Bone marrow (tissue), 2 donors: ENCODE data around the gene ATP2B1.

ENCODE experiments used
- DNase-seq, 2 donors: peaks; one replicate each; lab custom pipeline; 2025; lab: John Stamatoyannopoulos, UW

ATP2B1 gene

GRCh38 chr12:89692439-89692838 is 16.2 kb downstream of the ATP2B1 start:
- DNase-seq: no peak

- DNase-seq: no peak
These were observed 17.0 kb downstream of the ATP2B1 start for GRCh38 chr12:89691659-89692058.

- no peak for DNase-seq
These were observed 17.7 kb downstream of the ATP2B1 start for GRCh38 chr12:89690925-89691324.

- no peak for DNase-seq
These were observed 19.3 kb downstream of the ATP2B1 start for GRCh38 chr12:89689306-89689705.

GRCh38 chr12:89686311-89686710 is 22.3 kb downstream of the ATP2B1 start:
- DNase-seq: no peak

GRCh38 chr12:89685363-89685972 is 23.2 kb downstream of the ATP2B1 start:
- no peak for DNase-seq

- no peak for DNase-seq
These were observed 24.5 kb downstream of the ATP2B1 start for GRCh38 chr12:89684136-89684535.

GRCh38 chr12:89682284-89682683 is 26.4 kb downstream of the ATP2B1 start:
- no peak for DNase-seq

- DNase-seq: no peak
These were observed 28.2 kb downstream of the ATP2B1 start for GRCh38 chr12:89680409-89680808.

GRCh38 chr12:89679631-89680030 is 29.0 kb downstream of the ATP2B1 start:
- no peak for DNase-seq

GRCh38 chr12:89678225-89678624 is 30.4 kb downstream of the ATP2B1 start:
- no peak for DNase-seq

- DNase-seq: no peak
These were observed 31.7 kb downstream of the ATP2B1 start for GRCh38 chr12:89676930-89677329.

GRCh38 chr12:89674326-89674942 is 34.2 kb downstream of the ATP2B1 start:
- DNase-seq: no peak

- DNase-seq: no peak
These were observed 35.0 kb downstream of the ATP2B1 start for GRCh38 chr12:89673603-89674002.

GRCh38 chr12:89672589-89672979 is 36.1 kb downstream of the ATP2B1 start:
- no peak for DNase-seq

GRCh38 chr12:89671469-89671868 is 37.2 kb downstream of the ATP2B1 start:
- no peak for DNase-seq

- DNase-seq: no peak
These were observed 39.4 kb downstream of the ATP2B1 start for GRCh38 chr12:89669197-89669596.

GRCh38 chr12:89665556-89665955 is 43.1 kb downstream of the ATP2B1 start:
- DNase-seq: no peak

- no peak for DNase-seq
These were observed 44.2 kb downstream of the ATP2B1 start for GRCh38 chr12:89664441-89664840.

- peak in 1 of 2 donors; percentile 71 for DNase-seq
These were observed 44.9 kb downstream of the ATP2B1 start for GRCh38 chr12:89663577-89664357.

GRCh38 chr12:89662623-89663022 is 46.0 kb downstream of the ATP2B1 start:
- no peak for DNase-seq

GRCh38 chr12:89661706-89662330 is 46.8 kb downstream of the ATP2B1 start:
- DNase-seq: no peak

- DNase-seq: no peak
These were observed 50.9 kb downstream of the ATP2B1 start for GRCh38 chr12:89657739-89658138.
